Measurements from ENCODE around the gene SPATC1L. TPM values are rescaled to one million over a fixed set of nuclear protein-coding genes. Genes with fewer than 3 reads are reported as not detected.

SPATC1L gene
- total RNA-seq, 2 experiments from 2014 or later: 23.2 to 24.2 TPM

DNA sequence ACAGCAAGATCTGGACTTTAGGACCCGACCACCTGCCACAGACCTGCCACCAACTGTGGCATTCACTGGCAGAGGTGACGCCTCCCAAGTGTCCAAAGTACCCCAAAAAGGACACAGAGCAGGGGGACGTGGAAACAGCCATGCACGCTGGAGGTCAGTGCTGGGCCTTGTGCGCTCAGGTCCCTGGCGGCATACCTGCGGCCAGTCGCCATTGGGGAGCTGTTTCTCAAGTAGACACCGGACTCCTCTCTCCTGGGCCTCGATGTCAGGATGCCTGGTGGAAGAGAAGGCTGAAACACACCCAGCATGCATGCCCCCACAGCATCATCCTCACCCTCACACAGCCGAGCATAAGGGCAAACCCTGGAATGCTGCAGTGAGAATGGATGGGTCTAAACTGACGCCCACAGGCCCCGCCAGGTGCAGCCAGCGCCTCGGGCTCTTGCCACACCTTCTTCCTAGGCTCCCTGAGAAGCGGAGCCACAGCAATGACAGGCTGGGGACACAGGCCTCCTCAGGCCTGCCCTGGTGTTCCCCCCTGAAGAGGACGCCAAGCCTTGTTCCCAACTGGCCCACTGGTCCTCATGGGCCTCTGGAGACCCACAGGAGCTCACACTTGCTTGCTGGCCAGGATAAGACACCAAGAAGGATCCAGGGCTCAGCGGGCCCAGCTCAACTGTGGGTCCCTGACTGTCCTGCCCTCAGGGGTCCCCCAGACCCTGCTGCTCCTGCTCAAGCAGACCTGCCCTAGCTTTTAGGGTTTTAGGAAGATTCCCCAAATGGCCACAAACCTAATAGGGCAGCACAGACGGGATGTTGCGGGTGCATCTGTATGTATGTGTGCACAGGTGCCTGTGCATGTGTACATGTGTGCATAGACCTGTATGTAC, 7.7 kb upstream of the SPATC1L start:
- CTCF ChIA-PET: no interaction called here
- no peak for ATAC-seq
- H3K4me1 Mint-ChIP-seq (ENCODE audit: low read depth): no peaks in the 10 kb centered on the region
- H3K27ac Mint-ChIP-seq: no peak overlapping the region
- POLR2A ChIA-PET: interaction anchor here (1.0 kb wide), 1 partner anchor 20 kb away, joined by 3 read pairs; no protein-coding TSS in a partner anchor
- no peaks in the 10 kb centered on the region for H3K9me3 Mint-ChIP-seq
- DNase-seq: no peak
- intact Hi-C loops (cut with micrococcal nuclease): no loop called here
- no peaks in the 10 kb centered on the region for H3K27me3 Mint-ChIP-seq
- TF ChIP-seq CTCF (IDR thresholded peaks at IDR 0.05): no peak
- peaks cover 9% of the 10 kb centered on the region for H3K36me3 Mint-ChIP-seq (ENCODE audit: low read depth)
- no peak overlapping the region for H3K4me3 Mint-ChIP-seq

DNA sequence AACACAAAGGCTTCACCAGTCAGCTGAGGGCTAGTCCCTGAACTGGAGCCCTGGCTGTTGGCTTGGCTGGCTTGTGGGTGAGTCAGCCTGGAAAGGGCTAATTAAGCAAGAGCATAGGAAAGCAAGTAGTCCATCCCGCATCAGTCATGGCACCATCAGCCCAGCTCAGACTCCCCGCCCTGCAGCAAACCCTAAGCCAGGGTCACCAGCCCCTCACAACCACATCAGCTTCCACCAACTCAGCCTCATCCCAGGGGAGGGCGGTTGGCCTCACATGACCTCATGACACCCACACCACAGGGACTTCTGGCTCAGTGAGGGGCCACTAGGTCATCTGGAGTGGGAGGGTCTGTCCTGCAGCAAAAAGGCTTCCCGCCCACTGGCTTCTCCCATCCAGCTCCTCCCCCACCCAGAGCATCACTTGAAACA, 7.0 kb upstream of the SPATC1L start:
- H3K27ac Mint-ChIP-seq: no peak overlapping the region
- CTCF ChIA-PET: no interaction called here
- H3K27me3 Mint-ChIP-seq: no peaks in the 10 kb centered on the region
- no peaks in the 10 kb centered on the region for H3K9me3 Mint-ChIP-seq
- DNase-seq (no peak), ATAC-seq (no peak)
- TF ChIP-seq CTCF (IDR thresholded peaks at IDR 0.05): no peak
- H3K4me1 Mint-ChIP-seq (ENCODE audit: low read depth): no peaks in the 10 kb centered on the region
- no peak overlapping the region for H3K4me3 Mint-ChIP-seq
- intact Hi-C loops (cut with micrococcal nuclease): no loop called here
- H3K36me3 Mint-ChIP-seq (ENCODE audit: low read depth): peaks cover 9% of the 10 kb centered on the region
- POLR2A ChIA-PET: interaction anchor here (1.0 kb wide), 1 partner anchor 21 kb away, joined by 3 read pairs; no protein-coding TSS in a partner anchor

GRCh38 chr21:46190491-46191131, 6.4 kb upstream of the SPATC1L start:
- ChIA-PET CTCF (no interaction called here), POLR2A (interaction anchor here (1.0 kb wide), 1 partner anchor 21 kb away, joined by 3 read pairs; no protein-coding TSS in a partner anchor)
- DNase-seq (no peak), ATAC-seq (no peak)
- Mint-ChIP-seq H3K27me3 (no peaks in the 10 kb centered on the region), H3K4me1 (ENCODE audit: low read depth) (peaks cover 5% of the 10 kb centered on the region), H3K9me3 (no peaks in the 10 kb centered on the region), H3K4me3 (no peak overlapping the region), H3K36me3 (ENCODE audit: low read depth) (peaks cover 9% of the 10 kb centered on the region), H3K27ac (no peak overlapping the region)
- intact Hi-C loops (cut with micrococcal nuclease): no loop called here
- TF ChIP-seq CTCF (IDR thresholded peaks at IDR 0.05): no peak

DNA sequence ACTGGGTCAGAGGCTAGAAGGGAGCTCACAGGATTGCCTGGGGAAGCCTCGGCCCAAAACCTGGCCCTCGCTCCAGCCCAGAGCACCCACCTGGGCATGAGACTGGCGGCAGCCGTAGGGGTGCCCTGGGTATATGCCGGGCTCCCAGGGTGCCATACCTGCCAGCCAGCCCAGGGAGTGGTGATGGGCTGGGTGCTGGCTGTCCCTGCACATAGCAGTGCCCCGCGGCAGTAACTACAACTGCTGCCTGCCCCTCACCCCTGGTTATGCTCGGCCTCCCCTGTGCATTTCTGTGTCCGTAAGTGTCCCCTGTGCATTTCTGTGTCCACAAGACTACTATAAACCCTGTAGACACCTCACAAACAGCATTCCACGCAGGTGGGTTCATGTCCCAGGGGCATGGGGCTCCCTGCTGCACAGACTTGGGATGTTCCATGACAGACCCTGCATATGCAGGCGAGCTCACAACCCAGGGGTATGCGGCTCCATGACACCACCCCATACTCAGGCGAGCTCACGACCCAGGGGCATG, 5.8 kb upstream of the SPATC1L start:
- no peaks in the 10 kb centered on the region for H3K27me3 Mint-ChIP-seq
- no peak overlapping the region for H3K27ac Mint-ChIP-seq
- peaks cover 8% of the 10 kb centered on the region for H3K4me1 Mint-ChIP-seq (ENCODE audit: low read depth)
- H3K4me3 Mint-ChIP-seq: no peak overlapping the region
- no peak for ATAC-seq
- no peak for DNase-seq
- TF ChIP-seq CTCF (IDR thresholded peaks at IDR 0.05): no peak
- intact Hi-C loops (cut with micrococcal nuclease): no loop called here
- H3K9me3 Mint-ChIP-seq: no peaks in the 10 kb centered on the region
- peaks cover 9% of the 10 kb centered on the region for H3K36me3 Mint-ChIP-seq (ENCODE audit: low read depth)
- ChIA-PET CTCF (no interaction called here), POLR2A (no interaction called here)

Measured in activated CD8-positive, alpha-beta T cell treated with anti-CD3 and anti-CD28 coated beads for 36 hours (primary cell).